B cell (primary cell): ENCODE data around the gene CFD. TPM values are rescaled to one million over a fixed set of nuclear protein-coding genes. Genes with fewer than 3 reads are reported as not detected.
A peak's percentile ranks its signal among the peaks of the same experiment; 100 is the strongest.

Experiments
- ATAC-seq: fragments of 200-7000 bp; cut with Tn5 transposase; one replicate; pipeline ENCODE4 v1.10.0; 2021; ENCODE audit warnings: low read depth, mild to moderate bottlenecking, moderate number of reproducible peaks, moderate library complexity
- CTCF ChIA-PET: fragments of 350-600 bp; sonication (Branson Sonifier 250); formaldehyde crosslinking; loops from one replicate; lab custom pipeline; 2021; ENCODE audit warnings: antibody characterized with exemption, inconsistent platforms; lab: Charles Lee
- POLR2A ChIA-PET: fragments of 350-600 bp; sonication (Branson Sonifier 250); formaldehyde crosslinking; loops from one replicate; lab custom pipeline; 2021; ENCODE audit warnings: antibody characterized with exemption; lab: Charles Lee
- DNase-seq: peaks from one replicate; pipeline ENCODE4 v3.0.0; 2013
- H2AFZ ChIP-seq: 2 replicates; pipeline ENCODE4 v1.6.1; 2012; ENCODE audit warnings: mild to moderate bottlenecking, low read depth, low read length; ENCODE audit not compliant: insufficient read depth, poor library complexity, severe bottlenecking
- H3K27ac ChIP-seq, 2 donors: 1 replicate in 1 of 2; 2 replicates in 1 of 2; pipeline ENCODE4 v1.5.1; 2012 to 2013; ENCODE audit warnings: low read length in 2 of 2, mild to moderate bottlenecking in 2 of 2, moderate library complexity in 1 of 2
- H3K27me3 ChIP-seq, 4 experiments: fragments of 200-600 bp in 1 of 4; sonication (generic) in 1 of 4; replicated peaks in 1 of 4; 1 replicate in 2 of 4; 2 replicates in 2 of 4; pipeline versions ENCODE4 v1.6.1 to v1.7.0; 2013 to 2016; ENCODE audit warnings: low read length in 3 of 4, mild to moderate bottlenecking in 2 of 4, mixed read lengths in 1 of 4, moderate library complexity in 1 of 4; ENCODE audit not compliant: insufficient read depth in 4 of 4, control insufficient read depth in 3 of 4; ENCODE audit errors: control extremely low read depth in 1 of 4
- H3K36me3 ChIP-seq, 2 experiments: replicated peaks in 1 of 2; 1 replicate in 1 of 2; 2 replicates in 1 of 2; pipeline versions ENCODE4 v1.6.1 to v1.7.1; 2013; ENCODE audit warnings: low read length in 1 of 2; ENCODE audit not compliant: insufficient read depth in 2 of 2, control insufficient read depth in 1 of 2; ENCODE audit errors: control extremely low read depth in 1 of 2, extremely low read depth in 1 of 2
- H3K4me1 ChIP-seq, 2 donors: fragments of 200-600 bp in 1 of 2; sonication (generic) in 1 of 2; 1 replicate in 1 of 2; 2 replicates in 1 of 2; pipeline versions ENCODE4 v1.5.1 to v1.6.1; 2013 to 2017; ENCODE audit warnings: low read length in 2 of 2; ENCODE audit not compliant: control insufficient read depth in 2 of 2, insufficient read depth in 2 of 2
- H3K4me2 ChIP-seq: replicated peaks from 2 replicates; pipeline ENCODE3; 2012; ENCODE audit warnings: mild to moderate bottlenecking, low read depth, low read length; ENCODE audit not compliant: poor library complexity, severe bottlenecking
- H3K4me3 ChIP-seq, 5 experiments: fragments of 200-600 bp in 1 of 5; sonication (generic) in 1 of 5; 1 replicate in 3 of 5; 2 replicates in 2 of 5; pipeline versions ENCODE4 v1.5.1 to v1.7.0; 2011 to 2016; ENCODE audit warnings: low read length in 4 of 5, mild to moderate bottlenecking in 4 of 5, low read depth in 2 of 5, control low read depth in 1 of 5, moderate library complexity in 1 of 5; ENCODE audit not compliant: insufficient read depth in 1 of 5; ENCODE audit errors: control extremely low read depth in 1 of 5, extremely low read depth in 1 of 5
- H3K79me2 ChIP-seq: fragments of 200-600 bp; sonication (generic); one replicate; pipeline ENCODE4 v1.6.0; 2016; ENCODE audit warnings: low read length; ENCODE audit not compliant: control insufficient read depth, insufficient read depth
- H3K9ac ChIP-seq: fragments of 200-600 bp; sonication (generic); 2 replicates; pipeline ENCODE4 v1.6.1; 2017; ENCODE audit warnings: mild to moderate bottlenecking, low read length, moderate library complexity
- H3K9me3 ChIP-seq, 3 donors: one replicate each; pipeline versions ENCODE4 v1.6.1 to v1.7.1; 2013; ENCODE audit warnings: low read length in 2 of 3; ENCODE audit not compliant: control insufficient read depth in 2 of 3, insufficient read depth in 1 of 3; ENCODE audit errors: control extremely low read depth in 1 of 3
- H4K20me1 ChIP-seq: 2 replicates; pipeline ENCODE4 v1.6.0; 2012; ENCODE audit warnings: mild to moderate bottlenecking, low read length; ENCODE audit not compliant: insufficient read depth, control insufficient read depth, poor library complexity, severe bottlenecking
- H3K27ac Mint-ChIP-seq: one replicate; pipeline ENCODE4 v1.8.0; 2021; ENCODE audit warnings: mixed read lengths
- H3K27me3 Mint-ChIP-seq: one replicate; pipeline ENCODE4 v1.8.0; 2021; ENCODE audit warnings: mixed read lengths
- H3K4me1 Mint-ChIP-seq: one replicate; pipeline ENCODE4 v1.8.0; 2021; ENCODE audit warnings: mixed read lengths
- H3K4me3 Mint-ChIP-seq: one replicate; pipeline ENCODE4 v1.8.0; 2021; ENCODE audit warnings: mixed read lengths
- H3K9me3 Mint-ChIP-seq: one replicate; pipeline ENCODE4 v1.8.0; 2022; ENCODE audit warnings: mixed read lengths; ENCODE audit not compliant: insufficient read depth
- CTCF ChIP-seq: fragments of 200-600 bp; IDR thresholded peaks from one replicate; pipeline ENCODE4 v1.8.0; 2022; ENCODE audit warnings: antibody characterized with exemption, mild to moderate bottlenecking
- EZH2 ChIP-seq: IDR thresholded peaks from 2 replicates; pipeline ENCODE4 v1.6.1; 2012; ENCODE audit warnings: borderline replicate concordance, low read depth, mild to moderate bottlenecking, moderate library complexity, low read length; ENCODE audit not compliant: insufficient read depth, poor library complexity, severe bottlenecking
- WGBS: methylation state at CpG from one replicate; pipeline ENCODE4 v1.1.5; 2013; ENCODE audit warnings: missing lambda C conversion rate; ENCODE audit not compliant: insufficient coverage; 5-methylcytosine and 5-hydroxymethylcytosine counted together
- intact Hi-C: fragments of 100-400 bp; cut with micrococcal nuclease; formaldehyde crosslinking; loops from one replicate; pipeline ENCODE4 v1.10.0; 2022
- polyA plus RNA-seq: library from polyadenylated mRNA; depleted of rRNA; stranded (reverse); fragments of >200 nt; gene quantifications from 2 replicates; pipeline ENCODE4 v1.2.3, GENCODE V29; 2012
- total RNA-seq, 2 donors: library from RNA; stranded (reverse); fragments of 120-200 nt in 1 of 2; gene quantifications; 1 replicate in 1 of 2; 2 replicates in 1 of 2; pipeline versions ENCODE4 v1.2.3 to v1.2.4, GENCODE V29; 2013 to 2022

The CFD gene
- total and polyA plus RNA-seq, 2 donors (not counting 1 experiment from before 2014, with no cell fraction given) = 0.79 to 6.6 TPM

- H3K4me1 ChIP-seq = peaks cover 20 to 34% of the 10 kb centered on the region in 2 donors
- no peak overlapping the region for H3K9ac ChIP-seq
- POLR2A ChIA-PET = interaction anchor here (0.5 to 0.6 kb wide), 2 partner anchors 337 to 961 kb away, joined by 3 to 9 read pairs; no protein-coding TSS in a partner anchor
- DNase-seq = peak; percentile 28
- no peaks in the 10 kb centered on the region for H4K20me1 ChIP-seq
- H3K4me2 ChIP-seq = no peak overlapping the region
- CTCF ChIA-PET = interaction anchor here (0.7 to 7.5 kb wide), 7 partner anchors 11 to 126 kb away, joined by 3 to 72 read pairs (median 4); partner anchors contain the start of genes MED16, RNU6-9 and WDR18
- H3K4me3 ChIP-seq = no peak overlapping the region
- WGBS = 90% methylated on average over 2 of the region's 9 CpGs
- no peaks in the 10 kb centered on the region for H3K36me3 ChIP-seq
- TF ChIP-seq EZH2 = no peak
- intact Hi-C loops = no loop called here
- no peak for ATAC-seq
- Mint-ChIP-seq H3K27ac (no peak overlapping the region), H3K4me3 (no peak overlapping the region), H3K4me1 (peaks cover 12% of the 10 kb centered on the region), H3K9me3 (no peaks in the 10 kb centered on the region), H3K27me3 (peaks cover 7% of the 10 kb centered on the region)
- peaks cover 0 to 37% (median 8%) of the 10 kb centered on the region in 4 experiments for H3K27me3 ChIP-seq
- H3K27ac ChIP-seq = no peak overlapping the region
- peaks cover 0 to 38% (median 0%) of the 10 kb centered on the region in 3 donors for H3K9me3 ChIP-seq
- H3K79me2 ChIP-seq = no peaks in the 10 kb centered on the region
- H2AFZ ChIP-seq = no peak overlapping the region
These were observed 1.2 kb upstream of the CFD start for GRCh38 chr19:858284-858683.

GRCh38 chr19:861141-861755, 1.8 kb downstream of the CFD start:
- H3K9me3 ChIP-seq = peaks cover 0 to 41% (median 0%) of the 10 kb centered on the region in 3 donors
- H3K9me3 Mint-ChIP-seq = no peaks in the 10 kb centered on the region
- DNase-seq = no peak
- H3K4me3 ChIP-seq = no peak overlapping the region
- no peaks in the 10 kb centered on the region for H3K36me3 ChIP-seq
- peaks cover 19% of the 10 kb centered on the region for H3K4me1 Mint-ChIP-seq
- intact Hi-C loops = no loop called here
- POLR2A ChIA-PET = interaction anchor here (1.0 kb wide), 1 partner anchor 23 kb away, joined by 7 read pairs; no protein-coding TSS in a partner anchor
- no peaks in the 10 kb centered on the region for H4K20me1 ChIP-seq
- H3K4me1 ChIP-seq = peaks cover 29 to 51% of the 10 kb centered on the region in 2 donors
- no peak overlapping the region for H3K9ac ChIP-seq
- no peak overlapping the region for H3K27ac Mint-ChIP-seq
- no peak for ATAC-seq
- no peak overlapping the region for H3K27ac ChIP-seq
- no peak for TF ChIP-seq CTCF
- TF ChIP-seq EZH2 = no peak
- peak overlapping the region; percentile 51 for H2AFZ ChIP-seq
- peak overlapping the region; percentile 16 for H3K4me3 Mint-ChIP-seq
- CTCF ChIA-PET = interaction anchor here (7.5 kb wide), 1 partner anchor 60 kb away, joined by 72 read pairs; no protein-coding TSS in a partner anchor
- peaks cover 0 to 38% (median 8%) of the 10 kb centered on the region in 4 experiments for H3K27me3 ChIP-seq
- no peaks in the 10 kb centered on the region for H3K79me2 ChIP-seq
- peaks cover 7% of the 10 kb centered on the region for H3K27me3 Mint-ChIP-seq
- 74% methylated on average over 21 of the region's 35 CpGs for WGBS
- H3K4me2 ChIP-seq = peak overlapping the region; percentile 87
